ENCODE results near the gene KLHL29.

Gene KLHL29

DNA sequence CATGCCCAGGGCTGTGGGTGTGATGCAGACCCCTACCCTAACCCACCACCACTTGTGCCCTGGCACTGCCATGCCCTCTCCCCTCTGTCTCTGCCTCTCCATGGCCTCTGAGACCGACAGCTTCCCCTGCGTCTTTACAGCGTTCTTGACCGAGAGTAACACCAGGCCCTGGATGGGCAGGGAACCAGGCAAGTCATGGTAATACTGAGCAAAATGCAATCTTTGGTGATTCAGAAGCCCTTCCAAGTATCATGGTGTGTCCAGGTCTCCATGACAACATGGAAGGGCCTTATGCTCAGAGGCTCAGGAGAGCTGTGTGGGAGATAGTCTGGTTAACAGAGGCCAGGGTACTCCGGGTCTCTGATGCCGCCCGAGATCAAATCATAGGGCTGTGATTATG, 176.1 kb downstream of the KLHL29 start:
- Histone ChIP-seq H3K9me3 (ENCODE audit: control insufficient read depth, insufficient read depth, low read length) (no peaks in the 10 kb centered on the region), H3K79me2 (ENCODE audit: control insufficient read depth, low read length) (no peaks in the 10 kb centered on the region), H3K4me3 (ENCODE audit: low read length) (no peak overlapping the region), H3K36me3 (ENCODE audit: control insufficient read depth, low read length) (no peaks in the 10 kb centered on the region), H3K9me2 (replicated peaks; ENCODE audit: control insufficient read depth, low read length) (no peaks in the 10 kb centered on the region), H4K20me1 (ENCODE audit: control insufficient read depth, insufficient read depth, low read depth, low read length) (no peaks in the 10 kb centered on the region), H3K4me1 (ENCODE audit: control insufficient read depth, low read length) (no peaks in the 10 kb centered on the region), H3K4me2 (ENCODE audit: low read length) (no peak overlapping the region), H3K27me3 (ENCODE audit: control insufficient read depth, low read length) (no peaks in the 10 kb centered on the region), H3K27ac (ENCODE audit: low read depth, low read length) (no peak overlapping the region), H3F3A (ENCODE audit: control insufficient read depth, insufficient read depth) (no peaks in the 10 kb centered on the region)
- TF ChIP-seq EZH2phosphoT487 (IDR thresholded peaks at IDR 0.05; ENCODE audit: borderline replicate concordance, low read length): no peak
- TF ChIP-seq, protein P1, sequence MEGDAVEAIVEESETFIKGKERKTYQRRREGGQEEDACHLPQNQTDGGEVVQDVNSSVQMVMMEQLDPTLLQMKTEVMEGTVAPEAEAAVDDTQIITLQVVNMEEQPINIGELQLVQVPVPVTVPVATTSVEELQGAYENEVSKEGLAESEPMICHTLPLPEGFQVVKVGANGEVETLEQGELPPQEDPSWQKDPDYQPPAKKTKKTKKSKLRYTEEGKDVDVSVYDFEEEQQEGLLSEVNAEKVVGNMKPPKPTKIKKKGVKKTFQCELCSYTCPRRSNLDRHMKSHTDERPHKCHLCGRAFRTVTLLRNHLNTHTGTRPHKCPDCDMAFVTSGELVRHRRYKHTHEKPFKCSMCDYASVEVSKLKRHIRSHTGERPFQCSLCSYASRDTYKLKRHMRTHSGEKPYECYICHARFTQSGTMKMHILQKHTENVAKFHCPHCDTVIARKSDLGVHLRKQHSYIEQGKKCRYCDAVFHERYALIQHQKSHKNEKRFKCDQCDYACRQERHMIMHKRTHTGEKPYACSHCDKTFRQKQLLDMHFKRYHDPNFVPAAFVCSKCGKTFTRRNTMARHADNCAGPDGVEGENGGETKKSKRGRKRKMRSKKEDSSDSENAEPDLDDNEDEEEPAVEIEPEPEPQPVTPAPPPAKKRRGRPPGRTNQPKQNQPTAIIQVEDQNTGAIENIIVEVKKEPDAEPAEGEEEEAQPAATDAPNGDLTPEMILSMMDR (IDR thresholded peaks at IDR 0.05; ENCODE audit: low read depth, low read length, poor library complexity, severe bottlenecking): no peak

DNA sequence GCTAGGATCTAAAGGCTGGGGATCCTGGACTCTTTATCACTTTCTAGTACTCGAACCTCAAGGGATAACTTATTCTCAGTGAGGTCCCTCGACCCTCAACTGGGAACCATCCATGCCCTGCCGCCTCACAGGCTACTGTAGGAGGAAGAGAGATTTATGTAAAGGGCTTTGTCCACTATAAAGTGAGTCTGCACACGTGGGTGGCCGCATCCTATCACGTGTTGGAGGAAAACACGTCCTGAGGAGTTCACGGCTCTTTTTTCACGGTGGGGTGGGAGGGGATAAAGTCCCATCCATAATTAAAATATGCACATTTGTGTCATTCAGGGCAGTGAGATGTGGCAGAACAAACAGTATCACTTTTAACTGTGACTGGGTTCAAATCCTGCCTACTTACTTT, 176.6 kb downstream of the KLHL29 start:
- no peaks in the 10 kb centered on the region for H3K4me1 ChIP-seq (ENCODE audit: control insufficient read depth, low read length)
- H3K9me2 ChIP-seq (replicated peaks; ENCODE audit: control insufficient read depth, low read length): no peaks in the 10 kb centered on the region
- H3K27ac ChIP-seq (ENCODE audit: low read depth, low read length): no peak overlapping the region
- no peak for TF ChIP-seq EZH2phosphoT487 (IDR thresholded peaks at IDR 0.05; ENCODE audit: borderline replicate concordance, low read length)
- TF ChIP-seq, protein P1 (IDR thresholded peaks at IDR 0.05; ENCODE audit: low read depth, low read length, poor library complexity, severe bottlenecking): no peak
- H3F3A ChIP-seq (ENCODE audit: control insufficient read depth, insufficient read depth): no peaks in the 10 kb centered on the region
- no peaks in the 10 kb centered on the region for H3K36me3 ChIP-seq (ENCODE audit: control insufficient read depth, low read length)
- H3K4me3 ChIP-seq (ENCODE audit: low read length): no peak overlapping the region
- no peaks in the 10 kb centered on the region for H3K27me3 ChIP-seq (ENCODE audit: control insufficient read depth, low read length)
- H3K9me3 ChIP-seq (ENCODE audit: control insufficient read depth, insufficient read depth, low read length): no peaks in the 10 kb centered on the region
- H4K20me1 ChIP-seq (ENCODE audit: control insufficient read depth, insufficient read depth, low read depth, low read length): no peaks in the 10 kb centered on the region
- no peaks in the 10 kb centered on the region for H3K79me2 ChIP-seq (ENCODE audit: control insufficient read depth, low read length)
- H3K4me2 ChIP-seq (ENCODE audit: low read length): no peak overlapping the region

DNA sequence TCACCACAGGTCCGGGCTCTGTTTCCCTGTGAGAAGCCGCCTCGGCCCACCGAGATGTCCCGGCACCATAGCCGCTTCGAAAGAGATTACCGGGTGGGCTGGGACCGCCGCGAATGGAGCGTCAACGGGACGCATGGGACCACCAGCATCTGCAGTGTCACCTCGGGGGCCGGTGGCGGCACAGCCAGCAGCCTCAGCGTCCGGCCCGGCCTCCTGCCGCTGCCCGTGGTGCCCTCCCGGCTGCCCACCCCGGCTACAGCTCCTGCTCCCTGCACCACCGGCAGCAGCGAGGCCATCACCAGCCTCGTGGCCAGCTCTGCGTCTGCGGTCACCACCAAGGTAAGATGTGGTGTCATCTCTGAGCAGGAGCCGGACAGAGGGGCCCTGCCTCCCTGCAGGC, 177.2 kb downstream of the KLHL29 start:
- H3K4me1 ChIP-seq (ENCODE audit: control insufficient read depth, low read length): no peaks in the 10 kb centered on the region
- no peaks in the 10 kb centered on the region for H4K20me1 ChIP-seq (ENCODE audit: control insufficient read depth, insufficient read depth, low read depth, low read length)
- H3K9me2 ChIP-seq (replicated peaks; ENCODE audit: control insufficient read depth, low read length): no peaks in the 10 kb centered on the region
- H3K27me3 ChIP-seq (ENCODE audit: control insufficient read depth, low read length): no peaks in the 10 kb centered on the region
- no peaks in the 10 kb centered on the region for H3K36me3 ChIP-seq (ENCODE audit: control insufficient read depth, low read length)
- no peaks in the 10 kb centered on the region for H3K9me3 ChIP-seq (ENCODE audit: control insufficient read depth, insufficient read depth, low read length)
- no peaks in the 10 kb centered on the region for H3K79me2 ChIP-seq (ENCODE audit: control insufficient read depth, low read length)
- H3K27ac ChIP-seq (ENCODE audit: low read depth, low read length): no peak overlapping the region
- H3K4me3 ChIP-seq (ENCODE audit: low read length): no peak overlapping the region
- TF ChIP-seq EZH2phosphoT487 (IDR thresholded peaks at IDR 0.05; ENCODE audit: borderline replicate concordance, low read length): no peak
- TF ChIP-seq, protein P1 (IDR thresholded peaks at IDR 0.05; ENCODE audit: low read depth, low read length, poor library complexity, severe bottlenecking): no peak
- H3K4me2 ChIP-seq (ENCODE audit: low read length): no peak overlapping the region
- H3F3A ChIP-seq (ENCODE audit: control insufficient read depth, insufficient read depth): no peaks in the 10 kb centered on the region

DNA sequence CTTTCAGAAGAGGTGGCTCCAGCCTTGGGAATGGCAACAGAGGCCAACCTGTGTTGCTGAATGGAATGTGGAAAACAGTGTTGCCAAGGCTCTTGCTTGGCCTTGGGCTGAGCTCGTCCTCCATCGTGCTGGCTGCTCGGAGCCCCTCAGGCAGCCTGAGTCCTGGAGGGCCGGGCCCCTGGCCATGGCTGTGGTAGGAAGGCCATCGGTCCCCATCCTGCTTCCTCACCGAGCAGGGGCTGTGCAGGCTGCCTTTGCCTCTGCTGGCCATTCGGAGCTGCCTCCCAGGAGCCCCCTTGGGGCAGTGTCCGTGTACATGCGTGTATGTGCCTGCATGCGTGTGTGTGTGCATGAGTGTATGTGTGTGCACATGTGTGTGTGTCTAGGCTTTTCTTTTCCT, 178.2 kb downstream of the KLHL29 start:
- no peak overlapping the region for H3K27ac ChIP-seq (ENCODE audit: low read depth, low read length)
- no peak overlapping the region for H3K4me2 ChIP-seq (ENCODE audit: low read length)
- H3K9me2 ChIP-seq (replicated peaks; ENCODE audit: control insufficient read depth, low read length): no peaks in the 10 kb centered on the region
- H3K36me3 ChIP-seq (ENCODE audit: control insufficient read depth, low read length): no peaks in the 10 kb centered on the region
- no peaks in the 10 kb centered on the region for H3F3A ChIP-seq (ENCODE audit: control insufficient read depth, insufficient read depth)
- H3K4me3 ChIP-seq (ENCODE audit: low read length): no peak overlapping the region
- TF ChIP-seq, protein P1 (IDR thresholded peaks at IDR 0.05; ENCODE audit: low read depth, low read length, poor library complexity, severe bottlenecking): no peak
- no peak for TF ChIP-seq EZH2phosphoT487 (IDR thresholded peaks at IDR 0.05; ENCODE audit: borderline replicate concordance, low read length)
- no peaks in the 10 kb centered on the region for H4K20me1 ChIP-seq (ENCODE audit: control insufficient read depth, insufficient read depth, low read depth, low read length)
- H3K79me2 ChIP-seq (ENCODE audit: control insufficient read depth, low read length): no peaks in the 10 kb centered on the region
- H3K9me3 ChIP-seq (ENCODE audit: control insufficient read depth, insufficient read depth, low read length): no peaks in the 10 kb centered on the region
- H3K4me1 ChIP-seq (ENCODE audit: control insufficient read depth, low read length): no peaks in the 10 kb centered on the region
- H3K27me3 ChIP-seq (ENCODE audit: control insufficient read depth, low read length): no peaks in the 10 kb centered on the region
